ENCODE measurements around the gene LDHAL6B. TPM values are rescaled to one million over a fixed set of nuclear protein-coding genes. Genes with fewer than 3 reads are reported as not detected.

The LDHAL6B gene
- not detected in 5 replicates for total RNA-seq (2022; extraction: Qiagen RNA extraction)

GRCh38 chr15:59206623-59207183, at the start of gene LDHAL6B:
LDHAL6B (plus strand) TSS chr15:59206843; CDS start chr15:59206941, 98 bp downstream.

Other genes starting within 250 kb of the LDHAL6B start
- gene RNF111, start 219.2 kb upstream of the LDHAL6B start, total RNA-seq (2022; extraction: Qiagen RNA extraction): 18.0 to 24.8 TPM (median 21.4 TPM) in 5 replicates
- gene CCNB2, start 101.7 kb upstream of the LDHAL6B start, total RNA-seq (2022; extraction: Qiagen RNA extraction): 93.6 to 104 TPM (median 95.4 TPM) in 5 replicates
- gene MYO1E, start 166.0 kb downstream of the LDHAL6B start, total RNA-seq (2022; extraction: Qiagen RNA extraction): 237 to 327 TPM (median 313 TPM) in 5 replicates
- gene FAM81A, start 231.3 kb downstream of the LDHAL6B start, total RNA-seq (2022; extraction: Qiagen RNA extraction): 10.7 to 12.7 TPM (median 11.4 TPM) in 5 replicates

Measured in A549 treated with Hydrocortisone at 1 μM for 4 hours (cell line).